Measurements from ENCODE around the gene CRYBB2.

CRYBB2 gene

GRCh38 chr22:25183949-25184619 is 35.4 kb upstream of the CRYBB2 start:
- H3K4me3 ChIP-seq (ENCODE audit: low read depth, low read length), result no peak overlapping the region
- TF ChIP-seq MAX (IDR thresholded peaks at IDR 0.05; ENCODE audit: low read depth, low read length), result no peak
- DNase-seq (ENCODE audit: low read depth), result no peak

- TF ChIP-seq MAX (IDR thresholded peaks at IDR 0.05; ENCODE audit: low read depth, low read length), result no peak
- TF ChIP-seq MYC (IDR thresholded peaks at IDR 0.05; ENCODE audit: low read depth, low read length), result no peak
- no peak for TF ChIP-seq POLR2A (IDR thresholded peaks at IDR 0.05; ENCODE audit: extremely low read depth, insufficient read length)
- TF ChIP-seq CTCF (IDR thresholded peaks at IDR 0.05; ENCODE audit: low read depth, low read length), result no peak
- DNase-seq (ENCODE audit: low read depth), result no peak
- no peak overlapping the region for H3K4me3 ChIP-seq (ENCODE audit: low read depth, low read length)
Measured at GRCh38 chr22:25186140-25186539, 33.3 kb upstream of the CRYBB2 start.

- H3K4me3 ChIP-seq (ENCODE audit: low read depth, low read length), result no peak overlapping the region
- TF ChIP-seq CTCF (IDR thresholded peaks at IDR 0.05; ENCODE audit: low read depth, low read length) (no peak), POLR2A (IDR thresholded peaks at IDR 0.05; ENCODE audit: extremely low read depth, insufficient read length) (no peak), MYC (IDR thresholded peaks at IDR 0.05; ENCODE audit: low read depth, low read length) (no peak), MAX (IDR thresholded peaks at IDR 0.05; ENCODE audit: low read depth, low read length) (no peak)
- no peak for DNase-seq (ENCODE audit: low read depth)
Measured at GRCh38 chr22:25187469-25187868, 32.0 kb upstream of the CRYBB2 start.

GRCh38 chr22:25192406-25192805 is 27.0 kb upstream of the CRYBB2 start:
- no peak overlapping the region for H3K4me3 ChIP-seq (ENCODE audit: low read depth, low read length)
- DNase-seq (ENCODE audit: low read depth), result no peak
- TF ChIP-seq MAX (IDR thresholded peaks at IDR 0.05; ENCODE audit: low read depth, low read length) (no peak), POLR2A (IDR thresholded peaks at IDR 0.05; ENCODE audit: extremely low read depth, insufficient read length) (no peak), CTCF (IDR thresholded peaks at IDR 0.05; ENCODE audit: low read depth, low read length) (no peak), MYC (IDR thresholded peaks at IDR 0.05; ENCODE audit: low read depth, low read length) (no peak)

- no peak for DNase-seq (ENCODE audit: low read depth)
- TF ChIP-seq MYC (IDR thresholded peaks at IDR 0.05; ENCODE audit: low read depth, low read length), result no peak
- TF ChIP-seq POLR2A (IDR thresholded peaks at IDR 0.05; ENCODE audit: extremely low read depth, insufficient read length), result no peak
- TF ChIP-seq CTCF (IDR thresholded peaks at IDR 0.05; ENCODE audit: low read depth, low read length), result no peak
- TF ChIP-seq MAX (IDR thresholded peaks at IDR 0.05; ENCODE audit: low read depth, low read length), result no peak
- H3K4me3 ChIP-seq (ENCODE audit: low read depth, low read length), result no peak overlapping the region
Measured at GRCh38 chr22:25193130-25193529, 26.3 kb upstream of the CRYBB2 start.

GRCh38 chr22:25193548-25193947 is 25.9 kb upstream of the CRYBB2 start:
- H3K4me3 ChIP-seq (ENCODE audit: low read depth, low read length), result no peak overlapping the region
- DNase-seq (ENCODE audit: low read depth), result no peak
- TF ChIP-seq CTCF (IDR thresholded peaks at IDR 0.05; ENCODE audit: low read depth, low read length) (no peak), MYC (IDR thresholded peaks at IDR 0.05; ENCODE audit: low read depth, low read length) (no peak), POLR2A (IDR thresholded peaks at IDR 0.05; ENCODE audit: extremely low read depth, insufficient read length) (no peak), MAX (IDR thresholded peaks at IDR 0.05; ENCODE audit: low read depth, low read length) (no peak)
